Stimulated activated CD8-positive, alpha-beta memory T cell treated with anti-CD3 and anti-CD28 coated beads, Interleukin-12 subunit alpha, Interleukin-12 subunit beta, amount 100 ng/mL, for 4 hours (primary cell): ENCODE results near the gene ITGAX.
"Not testable (repeated sequence)": the region's sequence is repeated elsewhere in the genome, so short reads cannot be mapped to it uniquely, and the experiment has no call there.

ENCODE experiments used
- DNase-seq: peaks from one replicate; pipeline ENCODE4 v3.0.0-alpha.2; 2020; ENCODE audit warnings: low read depth

The ITGAX gene

DNA sequence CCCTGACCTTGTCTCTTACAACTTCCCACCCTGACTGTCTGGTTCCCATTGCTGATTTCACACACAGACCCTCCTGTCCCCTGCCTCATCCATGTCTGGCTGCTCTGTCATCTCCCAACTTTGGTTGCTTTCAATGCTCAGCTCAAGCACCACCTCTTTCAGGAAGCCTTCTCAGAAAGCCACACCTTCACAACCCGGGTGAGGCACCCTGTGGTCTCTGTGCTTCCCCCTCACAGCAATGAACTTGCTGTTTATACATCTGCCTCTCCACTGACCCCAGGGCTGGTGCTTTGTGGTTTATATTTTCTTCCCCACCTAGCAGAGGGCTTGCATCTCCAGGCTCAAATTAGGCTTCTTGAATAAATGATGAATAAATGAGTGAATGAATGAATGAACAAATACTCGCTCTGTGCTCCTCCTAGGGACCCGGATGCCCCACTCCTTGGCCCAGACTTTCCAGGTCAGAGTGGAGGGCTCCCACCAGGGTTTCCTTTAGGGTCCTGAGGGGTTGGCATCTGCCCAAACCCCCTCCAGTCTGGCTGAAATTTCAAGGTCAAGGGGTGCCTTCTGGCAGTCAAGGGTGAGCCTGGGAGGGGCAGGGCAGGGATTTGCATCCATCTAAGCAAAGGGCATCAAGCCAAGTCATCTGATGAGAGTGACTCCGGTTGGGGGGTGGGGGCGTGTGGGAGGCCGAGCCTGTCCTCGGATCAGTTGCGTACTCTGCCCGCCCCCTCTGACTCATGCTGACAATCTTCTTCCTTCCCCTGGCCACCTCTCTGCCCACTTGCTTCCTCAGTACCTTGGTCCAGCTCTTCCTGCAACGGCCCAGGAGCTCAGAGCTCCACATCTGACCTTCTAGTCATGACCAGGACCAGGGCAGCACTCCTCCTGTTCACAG is at the start of gene ITGAX:
ITGAX (plus strand) TSS at position 783 of the 898 bp plus-strand sequence; CDS start at position 862, 79 bp downstream.
- peak; percentile 57 for DNase-seq

DNA sequence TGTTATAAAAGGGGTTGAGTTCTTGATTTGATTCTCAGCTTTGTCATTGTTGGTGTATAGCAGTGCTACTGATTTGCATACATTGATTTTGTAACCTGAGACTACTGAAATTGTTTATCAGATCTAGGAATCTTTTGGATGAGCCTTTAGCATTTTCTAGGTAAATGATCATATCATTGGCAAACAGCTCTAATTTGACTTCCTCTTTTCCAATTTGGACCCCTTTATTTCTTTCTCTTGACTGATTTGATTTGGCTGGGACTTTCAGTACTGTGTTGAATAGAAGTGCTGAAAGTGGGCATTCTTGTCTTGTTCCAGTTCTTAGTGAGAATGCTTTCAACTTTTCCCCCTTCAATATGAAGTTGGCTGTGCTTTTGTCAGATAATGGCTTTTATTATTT is 49.8 kb upstream of the ITGAX start:
- DNase-seq: no peak

DNA sequence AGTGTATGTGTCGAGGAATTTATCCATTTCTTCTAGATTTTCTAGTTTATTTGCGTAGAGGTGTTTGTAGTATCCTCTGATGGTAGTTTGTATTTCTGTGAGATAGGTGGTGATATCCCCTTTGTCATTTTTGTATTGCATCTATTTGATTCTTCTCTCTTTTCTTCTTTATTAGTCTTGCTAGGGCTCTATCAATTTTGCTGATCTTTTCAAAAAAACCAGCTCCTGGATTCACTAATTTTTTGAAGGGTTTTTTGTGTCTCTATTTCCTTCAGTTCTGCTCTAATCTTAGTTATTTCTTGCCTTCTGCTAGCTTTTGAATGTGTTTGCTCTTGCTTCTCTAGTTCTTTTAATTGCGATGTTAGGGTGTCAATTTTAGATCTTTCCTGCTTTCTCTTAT is 46.6 kb upstream of the ITGAX start:
- not testable (repeated sequence) for DNase-seq

- DNase-seq: no peak
Measured at GRCh38 chr16:31322500-31322899, 32.5 kb upstream of the ITGAX start.

DNA sequence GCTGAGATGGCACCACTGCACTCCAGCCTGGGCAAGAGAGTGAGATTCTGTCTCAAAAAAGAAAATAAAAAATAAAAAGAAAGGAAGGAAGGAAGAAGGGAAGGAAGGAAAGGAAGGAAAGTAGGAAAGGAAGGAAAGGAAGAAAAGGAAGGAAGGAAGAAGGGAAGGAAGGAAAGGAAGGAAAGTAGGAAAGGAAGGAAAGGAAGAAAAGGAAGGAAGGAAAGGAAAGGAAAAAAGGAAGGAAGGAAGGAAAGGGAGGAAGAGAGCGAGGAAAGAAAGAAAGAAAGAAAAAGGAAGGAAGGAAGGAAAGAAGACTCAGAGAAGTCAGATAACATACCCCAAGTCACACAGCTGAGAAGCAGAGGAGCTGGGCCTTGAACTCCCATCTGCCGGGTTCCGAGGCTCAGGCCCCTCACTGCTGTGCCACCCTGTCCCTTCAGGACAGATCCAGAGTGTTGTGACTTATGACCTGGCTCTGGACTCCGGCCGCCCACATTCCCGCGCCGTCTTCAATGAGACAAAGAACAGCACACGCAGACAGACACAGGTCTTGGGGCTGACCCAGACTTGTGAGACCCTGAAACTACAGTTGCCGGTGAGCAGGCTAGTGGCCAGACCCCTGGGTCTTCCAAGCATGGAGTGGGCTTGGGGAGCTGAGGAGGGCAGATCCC is 30.9 kb upstream of the ITGAX start:
- no peak for DNase-seq

DNA sequence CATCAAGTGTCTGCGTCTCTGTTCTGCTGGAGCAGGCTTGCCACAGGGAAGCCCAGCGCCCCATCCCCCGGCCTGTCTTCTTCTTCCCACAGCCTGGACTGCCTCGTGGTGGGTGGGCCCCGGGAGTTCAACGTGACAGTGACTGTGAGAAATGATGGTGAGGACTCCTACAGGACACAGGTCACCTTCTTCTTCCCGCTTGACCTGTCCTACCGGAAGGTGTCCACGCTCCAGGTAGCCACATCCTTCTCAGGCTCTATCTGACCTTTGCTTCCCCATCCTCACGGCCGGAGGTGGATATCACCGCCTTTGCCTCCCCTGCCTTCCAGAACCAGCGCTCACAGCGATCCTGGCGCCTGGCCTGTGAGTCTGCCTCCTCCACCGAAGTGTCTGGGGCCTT is 29.8 kb upstream of the ITGAX start:
- DNase-seq: no peak

GRCh38 chr16:31327646-31328225 is 27.2 kb upstream of the ITGAX start:
- no peak for DNase-seq

DNA sequence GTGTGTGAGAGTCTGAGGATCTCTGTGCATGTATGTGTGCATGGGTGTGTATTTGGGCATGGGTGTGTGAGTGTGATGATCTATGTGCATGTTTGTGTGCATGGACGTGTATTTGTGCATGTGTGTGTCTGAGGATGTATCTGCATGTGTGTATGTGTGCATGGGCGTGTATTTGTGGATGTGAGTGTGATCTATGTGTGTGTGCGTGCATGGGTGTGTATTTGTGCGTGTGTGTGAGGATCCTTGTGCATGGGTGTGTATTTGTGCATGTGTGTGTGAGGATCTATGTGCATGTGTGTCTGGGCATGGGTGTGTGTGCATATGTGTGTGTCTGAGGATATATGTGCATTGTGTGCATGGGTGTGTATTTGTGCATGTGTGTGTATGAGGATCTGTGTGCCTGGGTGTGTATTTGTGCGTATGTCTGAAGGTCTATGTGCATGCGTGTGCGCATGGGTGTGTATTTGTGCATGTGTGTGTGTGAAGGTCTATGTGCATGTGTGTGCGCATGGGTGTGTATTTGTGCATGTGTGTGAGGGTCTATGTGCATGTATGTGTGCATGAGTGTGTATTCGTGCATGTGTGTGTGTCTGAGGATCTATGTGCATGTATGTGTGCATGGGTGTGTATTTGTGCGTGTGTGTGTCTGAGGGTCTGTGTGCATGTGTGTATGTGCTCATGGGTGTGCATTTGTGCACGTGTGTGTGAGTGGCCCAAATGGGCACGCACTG is 26.5 kb upstream of the ITGAX start:
- no peak for DNase-seq

GRCh38 chr16:31329671-31330552 is 25.1 kb upstream of the ITGAX start:
- DNase-seq: no peak

GRCh38 chr16:31330553-31330890 is 24.5 kb upstream of the ITGAX start:
- DNase-seq: no peak

DNA sequence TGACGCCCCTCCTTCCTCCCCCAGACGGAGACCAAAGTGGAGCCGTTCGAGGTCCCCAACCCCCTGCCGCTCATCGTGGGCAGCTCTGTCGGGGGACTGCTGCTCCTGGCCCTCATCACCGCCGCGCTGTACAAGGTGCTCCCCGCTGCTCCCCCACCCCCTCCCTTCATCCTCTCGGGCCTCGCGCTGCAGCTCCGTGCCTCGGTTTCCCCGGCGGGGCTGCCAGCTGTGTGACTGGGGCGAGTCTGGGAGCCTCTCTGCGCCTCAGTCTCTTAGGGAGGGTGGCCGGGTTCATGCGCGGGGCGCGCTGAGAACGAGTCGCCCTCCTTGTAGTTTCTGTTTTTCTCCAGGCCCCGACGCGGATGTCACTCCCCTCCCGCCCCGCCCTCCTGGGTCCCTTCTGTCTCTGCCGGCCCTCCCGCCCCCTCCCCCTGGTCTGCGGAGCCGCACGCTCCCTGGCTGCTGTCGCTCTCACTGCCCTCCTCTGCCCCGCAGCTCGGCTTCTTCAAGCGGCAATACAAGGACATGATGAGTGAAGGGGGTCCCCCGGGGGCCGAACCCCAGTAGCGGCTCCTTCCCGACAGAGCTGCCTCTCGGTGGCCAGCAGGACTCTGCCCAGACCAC is 23.7 kb upstream of the ITGAX start:
- DNase-seq: no peak

DNA sequence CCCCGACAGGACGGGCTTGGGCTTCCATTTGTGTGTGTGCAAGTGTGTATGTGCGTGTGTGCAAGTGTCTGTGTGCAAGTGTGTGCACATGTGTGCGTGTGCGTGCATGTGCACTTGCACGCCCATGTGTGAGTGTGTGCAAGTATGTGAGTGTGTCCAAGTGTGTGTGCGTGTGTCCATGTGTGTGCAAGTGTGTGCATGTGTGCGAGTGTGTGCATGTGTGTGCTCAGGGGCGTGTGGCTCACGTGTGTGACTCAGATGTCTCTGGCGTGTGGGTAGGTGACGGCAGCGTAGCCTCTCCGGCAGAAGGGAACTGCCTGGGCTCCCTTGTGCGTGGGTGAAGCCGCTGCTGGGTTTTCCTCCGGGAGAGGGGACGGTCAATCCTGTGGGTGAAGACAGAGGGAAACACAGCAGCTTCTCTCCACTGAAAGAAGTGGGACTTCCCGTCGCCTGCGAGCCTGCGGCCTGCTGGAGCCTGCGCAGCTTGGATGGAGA is 23.1 kb upstream of the ITGAX start:
- DNase-seq: no peak

GRCh38 chr16:31332544-31332943 is 22.4 kb upstream of the ITGAX start:
- DNase-seq: no peak

- no peak for DNase-seq
Measured at GRCh38 chr16:31333686-31334649, 21.0 kb upstream of the ITGAX start.

DNA sequence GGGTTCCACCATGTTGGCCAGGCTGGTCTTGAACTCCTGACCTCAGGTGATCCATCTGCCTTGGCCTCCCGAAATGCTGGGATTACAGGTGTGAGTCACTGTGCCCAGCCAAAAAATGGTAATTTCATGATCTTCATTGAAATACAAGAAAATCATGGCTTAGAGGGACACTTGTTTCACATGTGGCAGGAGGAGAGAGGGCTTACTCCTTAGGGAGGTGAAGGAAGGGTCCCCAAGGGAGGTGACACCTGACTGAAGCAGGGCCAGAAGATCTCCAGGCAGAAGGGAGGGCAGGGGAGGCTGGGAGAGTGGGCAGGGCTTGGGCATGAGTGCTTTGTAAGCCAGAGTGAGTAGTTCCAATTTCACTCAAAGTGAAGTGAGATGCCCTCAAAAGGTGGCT is 20.0 kb upstream of the ITGAX start:
- DNase-seq: no peak

DNA sequence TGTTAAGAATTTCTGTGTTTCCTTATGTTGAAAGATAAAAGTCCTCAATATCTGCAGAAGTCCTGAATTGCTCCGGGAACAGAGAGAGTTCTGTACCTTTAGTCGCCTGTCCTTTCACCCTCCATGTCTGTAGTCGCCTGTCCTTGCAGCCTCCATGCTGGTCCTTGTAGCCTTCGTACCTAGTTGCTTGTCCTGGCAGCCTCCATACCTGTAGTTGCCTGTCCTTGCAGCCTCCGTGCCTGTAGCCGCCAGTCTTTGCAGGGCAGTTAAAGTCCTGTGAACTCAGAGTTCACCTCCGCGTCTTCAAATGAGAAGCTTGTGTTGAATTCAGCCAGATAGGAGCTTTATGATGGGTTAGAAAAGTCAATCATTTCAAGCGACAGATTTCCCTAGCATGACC is 19.5 kb upstream of the ITGAX start:
- DNase-seq: no peak

- not testable (repeated sequence) for DNase-seq
Measured at GRCh38 chr16:31338166-31338685, 16.8 kb upstream of the ITGAX start.

DNA sequence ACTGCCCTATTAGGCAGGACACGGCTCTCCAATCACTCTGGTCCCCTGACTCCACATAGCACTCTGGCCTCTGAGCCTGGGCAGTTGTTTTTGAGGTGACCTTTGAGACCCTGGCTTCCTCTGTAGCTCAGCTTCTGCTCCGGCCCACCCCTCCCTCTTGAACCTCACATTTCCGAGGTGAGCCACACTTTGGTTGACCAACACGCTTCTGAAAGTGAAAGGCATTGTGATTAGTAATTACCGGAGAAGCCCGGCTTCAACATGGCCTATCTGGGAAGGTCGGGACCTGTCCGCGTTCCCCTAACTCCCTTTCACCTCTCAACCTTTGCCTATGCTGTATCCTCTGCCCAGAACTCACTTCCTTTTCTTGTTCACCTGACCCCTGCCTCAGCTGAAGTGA is 10.3 kb upstream of the ITGAX start:
- no peak for DNase-seq

DNA sequence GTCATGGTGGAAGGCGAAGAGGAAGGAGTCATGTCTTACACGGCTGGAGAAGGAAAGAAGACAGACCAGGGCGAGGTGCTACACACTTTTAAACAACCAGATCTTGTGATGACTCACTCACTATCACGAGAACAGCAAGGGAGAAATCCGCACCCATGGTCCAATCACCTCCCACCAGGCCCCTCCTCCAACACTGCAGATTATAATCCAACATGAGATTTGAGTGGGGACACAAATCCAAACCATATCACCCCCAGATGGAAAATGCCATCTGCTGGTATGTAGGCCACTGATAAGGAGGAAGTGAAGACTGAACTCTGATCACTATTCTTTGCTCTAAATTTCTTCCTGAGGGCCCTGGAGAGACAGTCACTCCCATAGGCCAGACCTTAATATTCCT is 7.5 kb upstream of the ITGAX start:
- DNase-seq: no peak
